ENCODE data around the gene MARVELD3. TPM values are rescaled to one million over a fixed set of nuclear protein-coding genes. Genes with fewer than 3 reads are reported as not detected.

MARVELD3 gene
- total RNA-seq, 1 experiment from 2014 or later: 28.6 TPM

DNA sequence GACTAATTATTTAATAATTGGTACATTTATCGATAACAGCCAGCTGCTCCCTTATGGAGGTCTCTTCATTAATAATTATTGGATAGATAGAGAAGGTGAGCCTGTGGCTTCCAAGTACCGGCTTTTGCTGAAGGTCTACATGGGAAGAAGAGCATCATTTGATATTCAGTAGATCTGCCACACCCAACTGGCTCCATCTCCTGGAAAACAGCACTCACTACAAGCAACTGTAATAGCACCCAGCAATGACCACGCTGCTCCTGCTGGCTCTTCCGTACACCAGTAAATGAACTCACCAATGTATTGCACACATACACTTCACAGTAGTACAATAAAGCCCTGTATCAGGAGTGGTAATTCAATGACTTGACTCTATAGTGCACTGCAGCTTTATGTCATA is 19.5 kb downstream of the MARVELD3 start:
- no TSS peak for BruUV-seq (replicated peaks)
- Histone ChIP-seq H2AFZ (no peak overlapping the region), H3K79me2 (ENCODE audit: low read depth) (no peaks in the 10 kb centered on the region), H4K20me1 (ENCODE audit: insufficient read depth) (no peaks in the 10 kb centered on the region), H3K4me3 (no peak overlapping the region), H3F3A (ENCODE audit: insufficient read depth, low read depth) (peaks cover 5% of the 10 kb centered on the region; the same call in 1 of the 2 replicates), H3K4me1 (replicated peaks; ENCODE audit: insufficient read depth) (0 out of 2 replicates have a peak, but pooled peaks cover 6% of the 10 kb centered on the region), H3K4me2 (no peak overlapping the region), H3K27ac (no peak overlapping the region), H3K9me2 (ENCODE audit: insufficient read depth) (no peaks in the 10 kb centered on the region), H3K9me3 (ENCODE audit: insufficient read depth, low read depth) (no peaks in the 10 kb centered on the region), H3K36me3 (ENCODE audit: low read depth) (no peaks in the 10 kb centered on the region; the same call in 1 of the 2 replicates), H3K27me3 (ENCODE audit: insufficient read depth, low read depth) (no peaks in the 10 kb centered on the region)
- POLR2A ChIA-PET (ENCODE audit: unreplicated experiment): no interaction called here
- TF ChIP-seq EZH2 (IDR thresholded peaks at IDR 0.05; ENCODE audit: low read depth): no peak
- TF ChIP-seq, protein P1, sequence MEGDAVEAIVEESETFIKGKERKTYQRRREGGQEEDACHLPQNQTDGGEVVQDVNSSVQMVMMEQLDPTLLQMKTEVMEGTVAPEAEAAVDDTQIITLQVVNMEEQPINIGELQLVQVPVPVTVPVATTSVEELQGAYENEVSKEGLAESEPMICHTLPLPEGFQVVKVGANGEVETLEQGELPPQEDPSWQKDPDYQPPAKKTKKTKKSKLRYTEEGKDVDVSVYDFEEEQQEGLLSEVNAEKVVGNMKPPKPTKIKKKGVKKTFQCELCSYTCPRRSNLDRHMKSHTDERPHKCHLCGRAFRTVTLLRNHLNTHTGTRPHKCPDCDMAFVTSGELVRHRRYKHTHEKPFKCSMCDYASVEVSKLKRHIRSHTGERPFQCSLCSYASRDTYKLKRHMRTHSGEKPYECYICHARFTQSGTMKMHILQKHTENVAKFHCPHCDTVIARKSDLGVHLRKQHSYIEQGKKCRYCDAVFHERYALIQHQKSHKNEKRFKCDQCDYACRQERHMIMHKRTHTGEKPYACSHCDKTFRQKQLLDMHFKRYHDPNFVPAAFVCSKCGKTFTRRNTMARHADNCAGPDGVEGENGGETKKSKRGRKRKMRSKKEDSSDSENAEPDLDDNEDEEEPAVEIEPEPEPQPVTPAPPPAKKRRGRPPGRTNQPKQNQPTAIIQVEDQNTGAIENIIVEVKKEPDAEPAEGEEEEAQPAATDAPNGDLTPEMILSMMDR (conservative IDR thresholded peaks at IDR 0.05): peak; percentile 64
- intact Hi-C loops (cut with micrococcal nuclease; ENCODE audit: unreplicated experiment): loop anchor here (1.0 kb wide), 1 partner anchor 32 kb away; no protein-coding TSS in a partner anchor
- CTCF ChIA-PET: no interaction called here
- no peak for DNase-seq

- DNase-seq: no peak
- TF ChIP-seq, protein P1 (conservative IDR thresholded peaks at IDR 0.05): no peak
- TF ChIP-seq EZH2 (IDR thresholded peaks at IDR 0.05; ENCODE audit: low read depth): no peak
- ChIA-PET CTCF (no interaction called here), POLR2A (ENCODE audit: unreplicated experiment) (no interaction called here)
- Histone ChIP-seq H3K27ac (no peak overlapping the region), H3K36me3 (ENCODE audit: low read depth) (no peaks in the 10 kb centered on the region; the same call in 1 of the 2 replicates), H3K9me3 (ENCODE audit: insufficient read depth, low read depth) (no peaks in the 10 kb centered on the region), H3K4me3 (no peak overlapping the region), H4K20me1 (ENCODE audit: insufficient read depth) (no peaks in the 10 kb centered on the region), H2AFZ (no peak overlapping the region), H3K4me1 (replicated peaks; ENCODE audit: insufficient read depth) (0 out of 2 replicates have a peak, but pooled peaks cover 6% of the 10 kb centered on the region), H3K4me2 (no peak overlapping the region), H3K79me2 (ENCODE audit: low read depth) (no peaks in the 10 kb centered on the region), H3K27me3 (ENCODE audit: insufficient read depth, low read depth) (no peaks in the 10 kb centered on the region), H3F3A (ENCODE audit: insufficient read depth, low read depth) (peaks cover 5% of the 10 kb centered on the region; the same call in 1 of the 2 replicates), H3K9me2 (ENCODE audit: insufficient read depth) (no peaks in the 10 kb centered on the region)
- intact Hi-C loops (cut with micrococcal nuclease; ENCODE audit: unreplicated experiment): no loop called here
- BruUV-seq (replicated peaks): no TSS peak
These were observed 21.4 kb downstream of the MARVELD3 start for GRCh38 chr16:71647391-71647790.

DNA sequence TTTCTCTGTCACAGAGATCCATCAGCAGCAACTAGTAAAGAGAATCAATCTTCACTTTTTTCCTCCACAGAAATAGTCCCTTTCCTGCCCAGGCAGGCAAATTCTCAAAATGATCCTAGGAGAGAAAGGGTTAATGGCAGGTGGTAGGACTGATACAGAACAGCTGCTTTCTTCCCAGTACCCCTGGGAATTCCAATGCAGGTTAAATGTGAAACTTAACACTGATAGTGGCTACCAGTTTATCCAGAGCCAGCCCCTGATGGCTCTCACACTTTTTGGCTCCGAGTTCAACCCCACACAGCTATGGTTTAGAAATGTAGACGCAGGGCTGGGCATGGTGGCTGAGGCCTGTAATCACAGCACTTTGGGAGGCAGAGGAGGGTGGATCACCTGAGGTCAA is 22.2 kb downstream of the MARVELD3 start:
- Histone ChIP-seq H4K20me1 (ENCODE audit: insufficient read depth) (no peaks in the 10 kb centered on the region), H2AFZ (no peak overlapping the region), H3F3A (ENCODE audit: insufficient read depth, low read depth) (peaks cover 5% of the 10 kb centered on the region; the same call in 1 of the 2 replicates), H3K27ac (no peak overlapping the region), H3K9me2 (ENCODE audit: insufficient read depth) (no peaks in the 10 kb centered on the region), H3K9me3 (ENCODE audit: insufficient read depth, low read depth) (no peaks in the 10 kb centered on the region), H3K4me3 (no peak overlapping the region), H3K4me2 (no peak overlapping the region), H3K4me1 (replicated peaks; ENCODE audit: insufficient read depth) (0 out of 2 replicates have a peak, but pooled peaks cover 6% of the 10 kb centered on the region), H3K36me3 (ENCODE audit: low read depth) (no peaks in the 10 kb centered on the region; the same call in 1 of the 2 replicates), H3K27me3 (ENCODE audit: insufficient read depth, low read depth) (no peaks in the 10 kb centered on the region), H3K79me2 (ENCODE audit: low read depth) (no peaks in the 10 kb centered on the region)
- ChIA-PET POLR2A (ENCODE audit: unreplicated experiment) (no interaction called here), CTCF (no interaction called here)
- intact Hi-C loops (cut with micrococcal nuclease; ENCODE audit: unreplicated experiment): no loop called here
- no peak for DNase-seq
- TF ChIP-seq EZH2 (IDR thresholded peaks at IDR 0.05; ENCODE audit: low read depth): no peak
- TF ChIP-seq, protein P1 (conservative IDR thresholded peaks at IDR 0.05): no peak
- BruUV-seq (replicated peaks): no TSS peak
